Panc1 (cell line): ENCODE data around the gene SEPHS1. TPM values are rescaled to one million over a fixed set of nuclear protein-coding genes. Genes with fewer than 3 reads are reported as not detected.
"Not testable (repeated sequence)": the region's sequence is repeated elsewhere in the genome, so short reads cannot be mapped to it uniquely, and the experiment has no call there.

Experiments
- ATAC-seq: fragments of 200-7000 bp; cut with Tn5 transposase; 2 replicates; pipeline ENCODE4 v1.9.1; 2020; ENCODE audit warnings: mild to moderate bottlenecking, moderate library complexity
- BruUV-seq: library from RNA; stranded (reverse); fragments of 400-500 nt; replicated peaks from 2 replicates; lab custom pipeline; 2021; lab: Mats Ljungman, UMichigan
- CTCF ChIA-PET: fragments of 300-600 bp; sonication (Branson Sonifier 250); formaldehyde crosslinking; loops from one replicate; lab custom pipeline; 2022; ENCODE audit warnings: antibody characterized with exemption; lab: Charles Lee
- POLR2A ChIA-PET: fragments of 300-600 bp; sonication (Branson Sonifier 250); formaldehyde crosslinking; loops from one replicate; lab custom pipeline; 2022; ENCODE audit warnings: antibody characterized with exemption; lab: Charles Lee
- DNase-seq: peaks from one replicate; pipeline ENCODE4 v3.0.0-alpha.2; 2010; ENCODE audit warnings: low read depth, low spot score
- H3K27ac ChIP-seq: 2 replicates; pipeline ENCODE4 v1.5.1; 2011; ENCODE audit warnings: mild to moderate bottlenecking, low read length, inconsistent platforms
- H3K27me3 ChIP-seq: fragments of 200-500 bp; sonication (Bioruptor generic); 2 replicates; pipeline ENCODE4 v1.6.0; 2014; ENCODE audit warnings: low read length, inconsistent platforms; ENCODE audit not compliant: control insufficient read depth, insufficient read depth
- H3K36me3 ChIP-seq: fragments of 200-500 bp; sonication (Bioruptor generic); 2 replicates; pipeline ENCODE4 v1.5.1; 2014; ENCODE audit warnings: inconsistent platforms, mild to moderate bottlenecking, low read length, moderate library complexity; ENCODE audit not compliant: control insufficient read depth, insufficient read depth
- H3K4me1 ChIP-seq: 2 replicates; pipeline ENCODE4 v1.5.1; 2011; ENCODE audit warnings: inconsistent platforms, mild to moderate bottlenecking, low read length, moderate library complexity; ENCODE audit not compliant: control insufficient read depth, insufficient read depth
- H3K4me3 ChIP-seq, 2 experiments: 2 replicates each; pipeline ENCODE4 v1.5.1; 2011 to 2012; ENCODE audit warnings: low read depth in 2 of 2, low read length in 2 of 2, mild to moderate bottlenecking in 2 of 2, inconsistent platforms in 1 of 2, moderate library complexity in 1 of 2
- H3K9me3 ChIP-seq: fragments of 200-500 bp; sonication (Bioruptor generic); 2 replicates; pipeline ENCODE4 v1.5.1; 2014; ENCODE audit warnings: low read depth, mild to moderate bottlenecking, inconsistent platforms, low read length, moderate library complexity; ENCODE audit not compliant: control insufficient read depth, insufficient read depth
- POLR2AphosphoS5 ChIP-seq: IDR thresholded peaks from 2 replicates; pipeline ENCODE4 v1.6.1; 2012; ENCODE audit warnings: mild to moderate bottlenecking, low read depth, low read length, moderate library complexity
- REST ChIP-seq, 2 experiments: IDR thresholded peaks; 2 replicates each; pipeline ENCODE4 v1.6.1; 2011 to 2012; ENCODE audit warnings: low read depth in 2 of 2, control low read depth in 1 of 2, low read length in 1 of 2, mild to moderate bottlenecking in 1 of 2, moderate library complexity in 1 of 2; ENCODE audit not compliant: insufficient read depth in 1 of 2
- SIN3A ChIP-seq: IDR thresholded peaks from 2 replicates; pipeline ENCODE4 v1.6.1; 2012; ENCODE audit warnings: low read depth, mild to moderate bottlenecking, low read length, moderate library complexity, borderline replicate concordance; ENCODE audit not compliant: insufficient read depth
- TCF7L2 ChIP-seq: IDR thresholded peaks from 2 replicates; pipeline ENCODE4 v1.6.1; 2011; ENCODE audit warnings: mild to moderate bottlenecking, low read depth, low read length, inconsistent platforms
- in situ Hi-C: cut with HindIII; loops from 2 replicates; pipeline ENCODE4 v1.10.0; 2016; ENCODE audit warnings: low sequenced_read_pairs, low pct_unique_long_range_greater_than_20kb
- intact Hi-C: fragments of 100-400 bp; cut with micrococcal nuclease; formaldehyde crosslinking; loops from one replicate; pipeline ENCODE4 v1.10.0; 2022; ENCODE audit not compliant: unreplicated experiment
- total RNA-seq: library from RNA; stranded (reverse); gene quantifications from one replicate; pipeline ENCODE4 v1.2.1, GENCODE V29; 2021; ENCODE audit not compliant: unreplicated experiment
- TF ChIP-seq, protein P1 (sequence below): fragments of 450-650 bp; IDR thresholded peaks from 2 replicates; pipeline ENCODE4 v1.5.1; 2017; ENCODE audit warnings: mild to moderate bottlenecking

Gene SEPHS1
- total RNA-seq, 1 experiment from 2014 or later: 47.1 TPM

DNA sequence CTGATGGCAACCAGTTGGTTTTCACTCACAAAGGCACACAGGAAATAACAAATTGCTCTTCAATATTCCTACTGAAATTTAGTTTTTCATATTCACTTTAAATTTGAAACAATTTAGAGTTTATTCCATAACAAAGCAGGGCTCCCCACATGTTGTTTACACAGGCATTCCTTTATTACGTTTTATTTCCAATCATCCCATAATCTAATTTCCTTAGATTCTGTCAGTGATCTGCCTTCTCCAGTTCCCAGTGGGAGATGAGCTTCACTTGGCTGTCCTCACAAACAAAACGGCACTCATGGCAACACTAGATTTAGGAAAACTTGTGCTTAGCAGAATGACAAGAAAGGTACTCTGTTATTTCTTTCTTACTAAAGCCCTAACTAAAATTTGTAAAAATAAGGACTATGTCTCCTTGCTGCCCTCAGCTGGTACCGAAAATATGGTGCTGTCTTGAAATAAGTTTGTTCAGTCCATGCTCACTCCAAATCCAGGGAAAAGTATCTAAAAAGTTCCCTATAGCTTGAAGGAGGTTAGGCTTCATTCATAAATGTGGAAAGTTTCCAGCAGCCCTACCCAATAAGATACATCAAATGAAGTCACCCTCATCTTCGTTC is 71.2 kb downstream of the SEPHS1 start:
- no peaks in the 10 kb centered on the region for H3K4me1 ChIP-seq
- BruUV-seq: no TSS peak
- DNase-seq (no peak), ATAC-seq (no peak)
- POLR2A ChIA-PET: no interaction called here
- intact Hi-C loops: no loop called here
- no peaks in the 10 kb centered on the region for H3K36me3 ChIP-seq
- in situ Hi-C loops: no loop called here
- no peak overlapping the region for H3K4me3 ChIP-seq
- no peak for TF ChIP-seq SIN3A
- TF ChIP-seq TCF7L2: no peak
- TF ChIP-seq, protein P1, sequence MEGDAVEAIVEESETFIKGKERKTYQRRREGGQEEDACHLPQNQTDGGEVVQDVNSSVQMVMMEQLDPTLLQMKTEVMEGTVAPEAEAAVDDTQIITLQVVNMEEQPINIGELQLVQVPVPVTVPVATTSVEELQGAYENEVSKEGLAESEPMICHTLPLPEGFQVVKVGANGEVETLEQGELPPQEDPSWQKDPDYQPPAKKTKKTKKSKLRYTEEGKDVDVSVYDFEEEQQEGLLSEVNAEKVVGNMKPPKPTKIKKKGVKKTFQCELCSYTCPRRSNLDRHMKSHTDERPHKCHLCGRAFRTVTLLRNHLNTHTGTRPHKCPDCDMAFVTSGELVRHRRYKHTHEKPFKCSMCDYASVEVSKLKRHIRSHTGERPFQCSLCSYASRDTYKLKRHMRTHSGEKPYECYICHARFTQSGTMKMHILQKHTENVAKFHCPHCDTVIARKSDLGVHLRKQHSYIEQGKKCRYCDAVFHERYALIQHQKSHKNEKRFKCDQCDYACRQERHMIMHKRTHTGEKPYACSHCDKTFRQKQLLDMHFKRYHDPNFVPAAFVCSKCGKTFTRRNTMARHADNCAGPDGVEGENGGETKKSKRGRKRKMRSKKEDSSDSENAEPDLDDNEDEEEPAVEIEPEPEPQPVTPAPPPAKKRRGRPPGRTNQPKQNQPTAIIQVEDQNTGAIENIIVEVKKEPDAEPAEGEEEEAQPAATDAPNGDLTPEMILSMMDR: no peak
- TF ChIP-seq REST (IDR thresholded peaks at IDR 0.05; ENCODE audit: insufficient read depth in 1 of 2, low read depth in 2 of 2, low read length in 1 of 2): no peak
- no peak for TF ChIP-seq POLR2AphosphoS5
- H3K27me3 ChIP-seq: no peaks in the 10 kb centered on the region
- H3K9me3 ChIP-seq: no peaks in the 10 kb centered on the region
- no peak overlapping the region for H3K27ac ChIP-seq
- CTCF ChIA-PET: interaction anchor here (0.6 kb wide), 1 partner anchor 41 kb away, joined by 5 read pairs; no protein-coding TSS in a partner anchor

- H3K9me3 ChIP-seq, in situ Hi-C loops, BruUV-seq, DNase-seq, H3K4me3 ChIP-seq, H3K27ac ChIP-seq, CTCF ChIA-PET, POLR2A ChIA-PET, H3K4me1 ChIP-seq, intact Hi-C loops, ATAC-seq, H3K36me3 ChIP-seq, H3K27me3 ChIP-seq: not testable (repeated sequence)
Measured at GRCh38 chr10:13276146-13276545, 71.9 kb downstream of the SEPHS1 start.

DNA sequence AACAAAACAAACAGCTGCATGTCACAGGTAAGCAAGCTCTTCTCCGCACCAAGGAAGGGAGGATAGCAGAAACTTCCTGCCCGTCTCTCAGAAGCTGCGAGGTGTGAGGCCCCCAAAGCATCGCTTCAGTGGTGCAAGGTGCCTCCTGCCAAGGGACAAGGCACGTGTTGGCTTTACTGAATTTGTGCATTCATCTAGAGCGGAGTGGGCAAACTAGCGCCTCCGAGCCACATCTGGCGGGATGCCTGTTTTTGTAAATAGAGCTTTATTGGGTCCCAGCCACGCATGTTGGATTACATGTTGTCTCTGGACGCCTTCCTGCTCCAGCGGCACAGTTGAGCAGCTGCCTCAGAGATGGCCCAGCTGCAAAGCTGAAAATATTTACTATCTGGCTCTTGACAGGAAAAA is 75.9 kb downstream of the SEPHS1 start:
- no peak overlapping the region for H3K27ac ChIP-seq
- DNase-seq: no peak
- POLR2A ChIA-PET: no interaction called here
- no peak for ATAC-seq
- CTCF ChIA-PET: no interaction called here
- H3K27me3 ChIP-seq: no peaks in the 10 kb centered on the region
- H3K36me3 ChIP-seq: no peaks in the 10 kb centered on the region
- no TSS peak for BruUV-seq
- in situ Hi-C loops: no loop called here
- intact Hi-C loops: no loop called here
- no peaks in the 10 kb centered on the region for H3K9me3 ChIP-seq
- H3K4me3 ChIP-seq: no peak overlapping the region
- TF ChIP-seq POLR2AphosphoS5: no peak
- TF ChIP-seq, protein P1: no peak
- no peak for TF ChIP-seq SIN3A
- no peak for TF ChIP-seq REST (IDR thresholded peaks at IDR 0.05; ENCODE audit: insufficient read depth in 1 of 2, low read depth in 2 of 2, low read length in 1 of 2)
- no peak for TF ChIP-seq TCF7L2
- no peaks in the 10 kb centered on the region for H3K4me1 ChIP-seq
